T47D (cell line): ENCODE measurements around the gene SLC30A7.

Experiments
- DNase-seq, 2 experiments: peaks; one replicate each; pipeline versions ENCODE4 v3.0.0 to v3.0.0-alpha.2; 2011 to 2012; ENCODE audit warnings: low read depth in 1 of 2, low spot score in 1 of 2
- JUND ChIP-seq: IDR thresholded peaks from 2 replicates; pipeline ENCODE4 v1.6.1; 2012; ENCODE audit warnings: low read depth
- in situ Hi-C: cut with HindIII; loops from 2 replicates; pipeline ENCODE4 v1.10.0; 2016; ENCODE audit warnings: low sequenced_read_pairs, low pct_unique_long_range_greater_than_20kb

SLC30A7 gene

GRCh38 chr1:100902365-100902764 lies 6.5 kb downstream of the SLC30A7 start:
- no peak for TF ChIP-seq JUND
- in situ Hi-C loops, result no loop called here
- DNase-seq, result no peak

GRCh38 chr1:100903777-100904176 lies 7.9 kb downstream of the SLC30A7 start:
- in situ Hi-C loops, result no loop called here
- no peak for DNase-seq
- TF ChIP-seq JUND, result no peak

DNA sequence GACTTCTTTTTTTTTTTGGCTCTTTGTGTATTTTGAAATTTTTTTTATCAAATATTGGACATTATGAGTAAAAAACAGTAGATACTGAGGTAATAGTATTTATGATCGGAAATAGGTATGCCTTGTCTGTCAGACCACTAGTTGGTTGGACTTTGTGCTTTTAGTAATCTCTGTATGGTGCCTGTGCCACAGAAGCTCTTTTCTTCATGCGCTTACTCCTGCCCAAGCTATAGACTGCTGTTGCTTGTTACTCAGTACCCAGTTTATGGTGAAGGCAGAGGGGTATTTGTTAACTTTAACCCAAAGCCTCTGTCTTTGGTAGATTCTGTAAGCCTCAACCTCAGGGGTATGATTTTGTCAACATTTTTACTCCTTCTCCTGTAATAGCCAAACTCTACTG lies 8.6 kb downstream of the SLC30A7 start:
- in situ Hi-C loops, result no loop called here
- DNase-seq, result no peak
- no peak for TF ChIP-seq JUND

DNA sequence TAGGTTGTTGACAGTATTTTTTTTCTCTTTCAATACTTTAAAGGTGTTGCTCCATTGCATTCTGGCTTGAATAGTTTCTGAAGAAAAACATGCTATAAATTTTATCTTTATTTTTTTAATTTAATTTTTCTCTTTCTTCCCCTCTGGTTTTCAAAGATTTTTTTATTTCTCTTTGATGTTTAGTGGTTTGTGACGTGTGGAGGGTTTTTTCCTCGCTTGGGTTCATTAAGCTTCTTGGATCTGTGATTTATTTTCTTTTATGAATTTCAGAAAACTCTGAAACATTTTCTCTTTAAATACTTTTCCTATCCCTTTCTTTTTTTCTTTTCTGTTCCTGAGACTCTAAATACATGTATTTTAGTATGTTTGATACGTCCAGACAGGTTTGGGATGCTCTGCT lies 9.3 kb downstream of the SLC30A7 start:
- TF ChIP-seq JUND, result no peak
- in situ Hi-C loops, result no loop called here
- no peak for DNase-seq

DNA sequence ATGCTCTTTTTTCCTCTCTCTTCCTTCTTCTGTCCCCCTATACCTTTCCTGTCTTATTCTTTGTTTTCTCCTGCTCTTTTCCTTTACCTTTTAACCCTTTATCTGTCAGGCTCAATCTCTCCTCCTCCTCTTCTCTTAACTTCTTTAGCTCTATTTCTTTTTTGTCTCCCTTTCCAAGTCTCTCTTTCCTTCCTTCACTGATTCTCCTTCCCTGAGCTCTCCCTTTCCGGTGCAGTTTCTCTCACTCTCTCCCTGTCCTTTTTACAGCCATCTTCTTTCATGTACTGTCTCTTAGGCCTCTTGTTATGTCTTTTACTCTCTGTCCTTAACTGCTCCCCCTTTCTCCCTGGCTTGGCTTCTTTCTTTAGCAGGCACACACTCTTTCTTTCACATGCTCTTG lies 12.0 kb downstream of the SLC30A7 start:
- no peak for DNase-seq
- in situ Hi-C loops, result no loop called here
- no peak for TF ChIP-seq JUND

DNA sequence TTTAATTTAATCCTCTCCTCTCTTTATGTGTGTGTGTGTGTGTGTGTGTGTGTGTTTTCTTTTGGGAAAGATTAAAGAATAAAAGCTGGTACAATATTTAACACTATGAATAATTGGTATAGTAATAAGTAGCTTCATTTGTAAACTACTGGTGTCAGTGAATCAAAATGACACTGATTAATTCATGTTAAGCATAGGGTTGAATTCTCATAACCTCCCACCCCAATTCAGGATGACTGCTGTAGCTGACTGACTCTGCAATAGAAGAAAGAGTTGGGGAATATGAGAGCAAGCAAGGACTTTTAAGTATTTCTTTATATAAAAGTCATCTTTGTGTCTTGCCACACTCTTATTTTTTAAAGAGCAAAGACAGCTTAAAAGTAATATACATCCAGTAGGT lies 13.1 kb downstream of the SLC30A7 start:
- no peak for TF ChIP-seq JUND
- in situ Hi-C loops, result no loop called here
- no peak for DNase-seq

DNA sequence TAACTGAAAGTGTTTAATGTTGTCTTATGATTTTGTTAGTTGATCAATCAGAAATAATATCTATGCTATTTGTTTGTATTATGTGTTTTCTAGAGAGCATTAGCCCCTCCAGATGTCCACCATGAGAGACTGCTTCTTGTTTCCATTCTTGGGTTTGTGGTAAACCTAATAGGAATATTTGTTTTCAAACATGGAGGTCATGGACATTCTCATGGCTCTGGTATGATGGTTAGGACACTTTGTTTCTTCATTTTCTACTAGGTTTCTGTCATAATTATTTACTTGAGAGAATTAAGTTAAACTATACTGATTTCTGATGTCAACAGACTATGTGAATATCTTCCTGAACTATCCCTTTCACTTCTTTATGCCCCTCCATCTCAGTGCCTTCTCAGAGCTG lies 16.1 kb downstream of the SLC30A7 start:
- no peak for TF ChIP-seq JUND
- DNase-seq, result no peak
- in situ Hi-C loops, result no loop called here

DNA sequence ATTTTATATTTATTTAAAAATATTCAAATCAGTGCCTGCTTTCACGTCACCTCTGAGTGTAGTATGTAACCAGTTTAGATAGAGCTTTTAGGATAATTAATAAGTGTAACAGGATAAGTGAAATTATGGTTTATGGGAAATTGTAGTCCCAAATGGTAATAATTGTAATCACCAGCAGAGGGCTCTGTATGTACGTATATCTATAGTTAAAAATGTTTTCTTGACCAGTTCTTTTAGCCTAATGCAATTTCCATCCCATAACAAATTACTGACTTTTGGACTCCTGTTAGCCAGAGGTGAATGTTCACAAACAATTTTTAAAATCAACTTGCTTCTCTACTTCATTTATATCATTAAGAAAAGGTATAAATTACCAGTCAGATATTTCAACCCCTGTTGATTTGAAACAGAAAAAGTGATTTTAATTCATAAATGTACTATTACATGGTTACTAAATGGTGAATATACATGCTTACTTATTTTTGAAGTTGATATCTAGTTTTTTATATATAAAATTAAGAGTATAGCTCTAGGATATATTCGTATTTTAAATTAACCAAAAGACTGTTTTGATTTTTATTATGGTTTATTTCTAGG lies 25.3 kb downstream of the SLC30A7 start:
- in situ Hi-C loops, result no loop called here
- DNase-seq, result peak in 1 of 2 experiments; percentile 57
- TF ChIP-seq JUND, result no peak

DNA sequence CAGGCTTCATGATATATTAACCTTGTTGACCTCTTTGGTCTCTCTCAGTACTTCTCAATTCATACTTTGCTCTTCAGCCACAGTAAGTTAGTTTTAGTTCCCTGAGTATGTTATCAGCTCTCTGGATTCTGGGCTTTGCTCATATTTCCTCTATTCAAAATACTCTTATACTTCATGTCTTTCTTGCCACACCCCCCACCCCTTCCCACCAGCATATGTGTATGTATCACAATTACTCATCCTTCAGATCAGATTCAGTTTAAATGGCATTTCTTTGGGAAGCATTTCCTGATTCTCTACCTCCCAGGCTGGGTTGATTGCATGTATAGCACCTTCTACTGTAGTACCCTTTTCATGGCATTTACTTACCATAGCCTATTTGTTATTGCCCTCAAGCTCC lies 28.3 kb downstream of the SLC30A7 start:
- no peak for TF ChIP-seq JUND
- in situ Hi-C loops, result no loop called here
- no peak for DNase-seq

GRCh38 chr1:100924991-100925390 lies 29.1 kb downstream of the SLC30A7 start:
- DNase-seq, result no peak
- in situ Hi-C loops, result no loop called here

DNA sequence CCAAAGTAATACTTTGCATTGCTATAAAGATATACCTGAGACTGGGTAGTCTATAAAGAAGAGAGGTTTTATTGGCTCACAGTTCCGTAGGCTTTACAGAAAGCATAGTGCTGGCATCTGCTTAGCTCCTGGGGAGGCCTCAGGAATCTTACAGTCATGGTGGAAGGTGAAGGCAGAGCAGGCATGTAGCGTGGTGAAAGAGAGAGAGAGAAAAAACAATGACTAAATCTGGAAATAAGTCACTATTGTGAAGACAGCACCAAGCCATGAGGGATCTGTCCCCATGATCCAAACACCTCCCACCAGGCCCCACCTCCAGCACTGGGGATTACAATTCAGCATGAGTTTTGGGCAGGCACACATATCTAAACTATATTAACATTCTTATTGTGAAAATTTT lies 30.4 kb downstream of the SLC30A7 start:
- no peak for DNase-seq
- in situ Hi-C loops, result no loop called here
- no peak for TF ChIP-seq JUND

More at GRCh38 chr1:100924991-100925390, 29.1 kb downstream of the SLC30A7 start:
- TF ChIP-seq JUND, result no peak

DNA sequence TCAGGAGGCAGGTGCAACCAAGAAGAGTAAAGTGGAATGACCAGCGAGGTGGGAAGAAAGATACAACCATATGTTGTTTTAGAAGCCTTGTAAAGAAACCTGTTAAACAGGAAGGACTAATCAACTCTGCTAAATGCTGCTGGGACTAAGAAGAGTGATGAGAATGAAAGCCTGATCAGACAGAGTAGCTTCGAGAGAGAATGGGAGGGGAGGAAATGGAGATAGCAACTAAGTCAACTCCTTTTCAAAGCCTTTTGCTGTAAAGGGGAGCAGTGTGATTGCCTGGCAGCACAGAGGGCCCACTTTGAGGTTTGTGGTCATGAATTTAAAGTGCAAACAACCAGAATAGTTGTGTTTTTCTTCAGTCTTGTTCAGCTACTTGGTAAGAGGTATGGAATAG lies 31.4 kb downstream of the SLC30A7 start:
- no peak for TF ChIP-seq JUND
- peak in 1 of 2 experiments; percentile 35 for DNase-seq
- in situ Hi-C loops, result no loop called here

DNA sequence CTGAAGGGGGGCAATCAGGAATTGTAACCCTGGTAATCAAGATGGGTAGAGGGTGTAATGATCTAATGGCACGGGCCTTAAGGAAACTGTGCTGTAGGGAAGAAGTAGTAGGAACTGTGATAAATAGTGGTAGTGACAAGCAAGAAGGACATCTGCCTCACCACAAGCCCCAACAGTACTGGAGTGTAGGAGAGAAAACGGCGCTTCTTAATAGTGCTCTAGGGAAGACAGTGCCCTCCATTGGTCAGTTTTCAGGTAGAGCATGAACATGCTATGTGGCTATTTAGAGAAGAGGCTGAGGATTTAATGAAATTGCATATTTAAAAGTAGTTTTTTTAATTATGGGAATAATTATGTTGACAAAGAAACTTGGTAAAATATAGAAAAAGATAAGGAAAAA lies 32.2 kb downstream of the SLC30A7 start:
- in situ Hi-C loops, result no loop called here
- TF ChIP-seq JUND, result no peak
- DNase-seq, result no peak

GRCh38 chr1:100930494-100930893 lies 34.6 kb downstream of the SLC30A7 start:
- TF ChIP-seq JUND, result no peak
- in situ Hi-C loops, result no loop called here

More at GRCh38 chr1:100930494-100930893, 34.6 kb downstream of the SLC30A7 start:
- DNase-seq, result no peak
